MCF 10A (cell line): ENCODE measurements around the gene CCDC63. TPM values are rescaled to one million over a fixed set of nuclear protein-coding genes. Genes with fewer than 3 reads are reported as not detected.

ENCODE experiments used
- BruUV-seq: library from RNA; stranded (reverse); fragments of 400-500 nt; replicated peaks from 2 replicates; lab custom pipeline; 2021; lab: Mats Ljungman, UMichigan
- CTCF ChIA-PET: fragments of 300-600 bp; sonication (Branson Sonifier 250); formaldehyde crosslinking; extraction: SDS; loops from one replicate; lab custom pipeline; 2021; ENCODE audit warnings: antibody characterized with exemption, inconsistent platforms; lab: Yijun Ruan, JAX
- POLR2A ChIA-PET: fragments of 300-600, 350-650 bp; sonication (Branson Sonifier 250); formaldehyde crosslinking; extraction: SDS; loops from one replicate; lab custom pipeline; 2020; ENCODE audit warnings: antibody characterized with exemption, inconsistent platforms; lab: Yijun Ruan, JAX
- DNase-seq: peaks from one replicate; pipeline ENCODE4 v3.0.0-alpha.2; 2018; ENCODE audit not compliant: unreplicated experiment
- H3K27ac Mint-ChIP-seq: one replicate; pipeline ENCODE4 v1.8.0; 2022; ENCODE audit warnings: mild to moderate bottlenecking, low read depth, mixed read lengths; ENCODE audit not compliant: unreplicated experiment
- H3K27me3 Mint-ChIP-seq: one replicate; pipeline ENCODE4 v1.8.0; 2022; ENCODE audit warnings: mixed read lengths; ENCODE audit not compliant: insufficient read depth, unreplicated experiment
- H3K36me3 Mint-ChIP-seq: one replicate; pipeline ENCODE4 v1.8.0; 2022; ENCODE audit warnings: mild to moderate bottlenecking, moderate library complexity, mixed read lengths; ENCODE audit not compliant: insufficient read depth, unreplicated experiment
- H3K4me1 Mint-ChIP-seq: one replicate; pipeline ENCODE4 v1.8.0; 2022; ENCODE audit warnings: mixed read lengths; ENCODE audit not compliant: insufficient read depth, unreplicated experiment
- H3K4me3 Mint-ChIP-seq: one replicate; pipeline ENCODE4 v1.8.0; 2022; ENCODE audit warnings: mild to moderate bottlenecking, moderate library complexity, mixed read lengths; ENCODE audit not compliant: unreplicated experiment
- H3K9me3 Mint-ChIP-seq: one replicate; pipeline ENCODE4 v1.8.0; 2022; ENCODE audit warnings: mixed read lengths; ENCODE audit not compliant: unreplicated experiment
- CTCF ChIP-seq: fragments of 200-600 bp; IDR thresholded peaks from one replicate; pipeline ENCODE4 v1.8.0; 2022; ENCODE audit warnings: antibody characterized with exemption, mild to moderate bottlenecking; ENCODE audit not compliant: unreplicated experiment
- intact Hi-C: fragments of 100-400 bp; cut with micrococcal nuclease; formaldehyde crosslinking; loops from 2 replicates; pipeline ENCODE4 v1.14.1; 2022
- total RNA-seq: library from RNA; stranded (reverse); gene quantifications from 2 replicates; pipeline ENCODE4 v1.2.3, GENCODE V29; 2022

The CCDC63 gene
- total RNA-seq, 1 experiment from 2014 or later = not detected

- ChIA-PET POLR2A (no interaction called here), CTCF (interaction anchor here (0.7 to 1.9 kb wide), 3 partner anchors 8 to 456 kb away, joined by 3 to 8 read pairs (median 5); no protein-coding TSS in a partner anchor)
- no TSS peak for BruUV-seq
- intact Hi-C loops = no loop called here
- no peak for DNase-seq
- no peak overlapping the region for H3K27ac Mint-ChIP-seq
- no peak overlapping the region for H3K4me3 Mint-ChIP-seq
- H3K27me3 Mint-ChIP-seq = no peaks in the 10 kb centered on the region
- H3K9me3 Mint-ChIP-seq = no peaks in the 10 kb centered on the region
- H3K4me1 Mint-ChIP-seq = peaks cover 5% of the 10 kb centered on the region
- TF ChIP-seq CTCF = no peak
- H3K36me3 Mint-ChIP-seq = no peaks in the 10 kb centered on the region
Observed at GRCh38 chr12:110928700-110929099, 81.9 kb downstream of the CCDC63 start.

GRCh38 chr12:110929818-110930217 lies 83.0 kb downstream of the CCDC63 start:
- no TSS peak for BruUV-seq

GRCh38 chr12:110930348-110931314 lies 83.8 kb downstream of the CCDC63 start:
- peaks cover 17% of the 10 kb centered on the region for H3K4me1 Mint-ChIP-seq

More at GRCh38 chr12:110929818-110930217, 83.0 kb downstream of the CCDC63 start:
- Mint-ChIP-seq H3K27ac (no peak overlapping the region), H3K4me3 (no peak overlapping the region), H3K27me3 (no peaks in the 10 kb centered on the region), H3K36me3 (no peaks in the 10 kb centered on the region), H3K9me3 (no peaks in the 10 kb centered on the region), H3K4me1 (peaks cover 13% of the 10 kb centered on the region)
- intact Hi-C loops = loop anchor here (10.0 kb wide), 1 partner anchor 245 kb away; no protein-coding TSS in a partner anchor
- no peak for TF ChIP-seq CTCF
- CTCF ChIA-PET = interaction anchor here (0.5 to 1.9 kb wide), 2 partner anchors 21 to 369 kb away, joined by 3 to 5 read pairs; no protein-coding TSS in a partner anchor
- no peak for DNase-seq
- POLR2A ChIA-PET = no interaction called here

More at GRCh38 chr12:110930348-110931314, 83.8 kb downstream of the CCDC63 start:
- Mint-ChIP-seq H3K36me3 (no peaks in the 10 kb centered on the region), H3K27me3 (no peaks in the 10 kb centered on the region), H3K9me3 (no peaks in the 10 kb centered on the region), H3K4me3 (no peak overlapping the region), H3K27ac (no peak overlapping the region)
- ChIA-PET CTCF (interaction anchor here (0.6 to 1.9 kb wide), 4 partner anchors 186 to 369 kb away, joined by 3 to 5 read pairs (median 3); no protein-coding TSS in a partner anchor), POLR2A (interaction anchor here (0.7 kb wide), 1 partner anchor 1468 kb away, joined by 3 read pairs; no protein-coding TSS in a partner anchor)
- intact Hi-C loops = loop anchor here (10.0 kb wide), 1 partner anchor 244 kb away; no protein-coding TSS in a partner anchor
- BruUV-seq = no TSS peak
- TF ChIP-seq CTCF = no peak
- DNase-seq = no peak
